AG04449 (cell line): ENCODE data around the gene PIMREG.

Experiments
- CTCF ChIA-PET: fragments of 350-600 bp; formaldehyde crosslinking; extraction: SDS; loops from one replicate; lab custom pipeline; 2021; ENCODE audit warnings: antibody characterized with exemption; lab: Yijun Ruan, JAX
- POLR2A ChIA-PET: fragments of 400-600, 350-600 bp; formaldehyde crosslinking; extraction: SDS; loops from one replicate; lab custom pipeline; 2020; ENCODE audit warnings: antibody characterized with exemption, inconsistent platforms; lab: Yijun Ruan, JAX
- DNase-seq: peaks from one replicate; pipeline ENCODE4 v3.0.0-alpha.2; 2010; ENCODE audit warnings: low read depth, low spot score
- H3K4me3 ChIP-seq: 2 replicates; pipeline ENCODE4 v1.5.1; 2011; ENCODE audit warnings: low read depth, mild to moderate bottlenecking, control low read depth, low read length
- TF ChIP-seq, protein P1 (sequence below): IDR thresholded peaks from one replicate; pipeline ENCODE4 v1.5.1; 2011; ENCODE audit warnings: mild to moderate bottlenecking, moderate library complexity, low read length, control low read depth, inconsistent platforms; ENCODE audit not compliant: insufficient read depth; ENCODE audit errors: missing control alignments

PIMREG gene, protein sequence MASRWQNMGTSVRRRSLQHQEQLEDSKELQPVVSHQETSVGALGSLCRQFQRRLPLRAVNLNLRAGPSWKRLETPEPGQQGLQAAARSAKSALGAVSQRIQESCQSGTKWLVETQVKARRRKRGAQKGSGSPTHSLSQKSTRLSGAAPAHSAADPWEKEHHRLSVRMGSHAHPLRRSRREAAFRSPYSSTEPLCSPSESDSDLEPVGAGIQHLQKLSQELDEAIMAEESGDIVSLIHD

DNA sequence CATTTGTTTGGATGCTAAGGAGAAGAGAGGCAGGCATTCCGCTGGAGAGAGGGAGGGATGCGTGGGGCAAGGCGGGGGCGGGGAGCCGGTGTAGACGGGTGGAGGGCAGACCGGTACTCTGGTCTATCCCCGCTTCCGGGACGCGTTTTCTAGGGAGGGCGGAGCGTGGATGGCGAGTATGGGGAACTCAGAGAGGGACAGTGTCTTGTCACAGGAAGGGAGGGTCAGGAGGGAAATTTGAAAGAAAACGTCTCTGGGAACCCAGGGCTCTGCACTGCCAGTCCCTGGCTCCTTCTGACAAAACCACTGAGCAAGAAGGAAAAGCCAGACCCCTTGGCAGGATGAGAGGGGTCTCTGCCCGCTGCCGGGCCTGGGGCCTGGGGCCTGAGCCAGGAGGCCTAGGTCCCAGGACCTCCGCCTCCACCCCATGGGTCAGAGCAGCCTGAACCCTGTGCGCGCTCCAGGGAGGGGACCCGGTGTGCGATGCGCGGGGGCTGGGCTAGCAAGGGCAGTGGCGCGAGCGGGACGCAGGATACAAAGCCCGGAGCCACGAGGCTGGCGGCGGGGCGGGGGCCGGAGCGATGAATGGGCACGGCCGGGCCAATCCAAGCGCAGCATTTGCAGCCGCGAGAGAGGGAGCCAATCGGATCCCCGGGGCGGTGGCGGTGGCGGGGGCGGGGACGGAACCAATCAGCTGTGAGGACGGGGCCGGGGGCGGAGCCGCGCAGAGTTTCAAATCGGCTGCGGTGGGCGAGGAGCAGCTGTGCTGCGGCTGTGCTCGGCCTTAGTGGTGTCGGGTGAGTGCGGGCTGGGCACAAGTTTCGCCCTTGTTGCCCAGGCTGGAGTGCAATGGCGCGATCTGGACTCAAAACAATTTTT is at the start of gene PIMREG:
Gene PIMREG (plus strand): TSS at position 764 of the 879 bp plus-strand sequence. CDS start 656 bp downstream, outside the sequence.
- peak; percentile 29 for DNase-seq
- ChIA-PET CTCF (interaction anchor here (2.1 to 3.7 kb wide), 2 partner anchors 8 to 860 kb away, joined by 5 to 18 read pairs; partner anchors contain the start of genes AIPL1 and NLRP1), POLR2A (interaction anchor here (0.6 to 0.7 kb wide), 2 partner anchors 11 to 196 kb away, joined by 3 to 6 read pairs; a partner anchor contains a TSS)
- TF ChIP-seq, protein P1, sequence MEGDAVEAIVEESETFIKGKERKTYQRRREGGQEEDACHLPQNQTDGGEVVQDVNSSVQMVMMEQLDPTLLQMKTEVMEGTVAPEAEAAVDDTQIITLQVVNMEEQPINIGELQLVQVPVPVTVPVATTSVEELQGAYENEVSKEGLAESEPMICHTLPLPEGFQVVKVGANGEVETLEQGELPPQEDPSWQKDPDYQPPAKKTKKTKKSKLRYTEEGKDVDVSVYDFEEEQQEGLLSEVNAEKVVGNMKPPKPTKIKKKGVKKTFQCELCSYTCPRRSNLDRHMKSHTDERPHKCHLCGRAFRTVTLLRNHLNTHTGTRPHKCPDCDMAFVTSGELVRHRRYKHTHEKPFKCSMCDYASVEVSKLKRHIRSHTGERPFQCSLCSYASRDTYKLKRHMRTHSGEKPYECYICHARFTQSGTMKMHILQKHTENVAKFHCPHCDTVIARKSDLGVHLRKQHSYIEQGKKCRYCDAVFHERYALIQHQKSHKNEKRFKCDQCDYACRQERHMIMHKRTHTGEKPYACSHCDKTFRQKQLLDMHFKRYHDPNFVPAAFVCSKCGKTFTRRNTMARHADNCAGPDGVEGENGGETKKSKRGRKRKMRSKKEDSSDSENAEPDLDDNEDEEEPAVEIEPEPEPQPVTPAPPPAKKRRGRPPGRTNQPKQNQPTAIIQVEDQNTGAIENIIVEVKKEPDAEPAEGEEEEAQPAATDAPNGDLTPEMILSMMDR = no peak
- H3K4me3 ChIP-seq = peak within 1 kb of the TSS; percentile 72

DNA sequence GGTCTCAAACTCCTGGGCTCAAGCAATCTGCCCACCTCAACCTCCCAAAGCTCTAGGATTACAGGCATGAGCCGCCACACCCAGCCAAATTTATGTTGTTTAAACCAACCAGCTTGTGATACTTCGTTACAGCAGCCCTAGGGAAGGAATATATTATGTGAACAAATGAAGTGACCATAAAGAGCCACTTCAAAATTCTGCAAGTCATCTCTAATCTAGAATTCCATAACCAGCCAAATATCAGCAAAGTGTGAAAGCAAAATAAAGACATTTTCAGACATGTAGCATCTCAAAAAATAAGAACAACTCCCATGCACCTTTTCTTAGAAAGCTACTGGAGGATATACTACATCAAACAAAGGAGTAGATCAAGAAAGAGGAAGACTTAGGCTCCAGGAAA is 45.3 kb upstream of the PIMREG start:
- CTCF ChIA-PET = no interaction called here
- POLR2A ChIA-PET = no interaction called here
- H3K4me3 ChIP-seq = no peak overlapping the region
- TF ChIP-seq, protein P1 = no peak
- DNase-seq = no peak

DNA sequence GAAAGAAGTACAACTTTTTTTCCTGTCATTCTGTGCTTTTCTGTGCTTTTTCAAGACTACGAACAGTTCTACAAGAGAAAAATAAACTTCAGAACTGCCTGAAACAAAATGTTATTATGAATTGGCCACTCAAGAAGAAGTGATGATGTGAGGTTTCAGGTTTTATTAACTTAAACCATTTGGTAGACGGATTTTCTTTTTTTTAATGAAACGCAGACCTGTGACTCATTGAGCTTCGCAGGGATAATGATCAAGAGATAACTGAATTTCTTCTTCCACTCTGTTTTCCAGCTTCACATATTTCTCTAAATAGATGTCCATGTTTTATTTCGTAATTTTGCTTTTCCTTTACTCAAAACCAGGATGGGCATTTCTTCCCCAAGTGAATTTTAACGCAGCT is 42.0 kb upstream of the PIMREG start:
- TF ChIP-seq, protein P1 = no peak
- no peak for DNase-seq
- H3K4me3 ChIP-seq = no peak overlapping the region
- ChIA-PET CTCF (interaction anchor here (1.1 kb wide), 1 partner anchor 810 kb away, joined by 3 read pairs; no protein-coding TSS in a partner anchor), POLR2A (no interaction called here)

DNA sequence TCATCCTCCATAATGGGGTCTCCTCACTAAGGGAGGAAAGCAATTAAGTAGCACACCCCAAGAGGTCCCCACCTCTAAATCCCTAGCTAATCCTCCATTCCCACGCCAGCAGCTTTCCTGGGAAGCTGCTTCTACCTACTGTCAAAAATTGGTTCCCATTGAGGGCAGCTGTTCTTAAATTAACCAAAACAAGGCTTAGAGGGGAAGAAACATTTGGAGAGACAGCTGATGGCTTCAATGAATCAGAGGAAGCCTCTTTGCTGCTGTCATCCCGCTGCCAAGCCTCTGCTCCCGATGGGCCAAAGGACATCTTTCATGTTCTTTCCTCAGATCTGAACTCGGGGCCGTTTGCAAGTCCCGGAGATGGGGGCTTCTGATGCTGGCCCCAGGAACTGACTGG is 36.0 kb upstream of the PIMREG start:
- TF ChIP-seq, protein P1 = no peak
- DNase-seq = no peak
- CTCF ChIA-PET = interaction anchor here (2.0 kb wide), 1 partner anchor 10 kb away, joined by 5 read pairs; no protein-coding TSS in a partner anchor
- POLR2A ChIA-PET = no interaction called here
- H3K4me3 ChIP-seq = no peak overlapping the region

DNA sequence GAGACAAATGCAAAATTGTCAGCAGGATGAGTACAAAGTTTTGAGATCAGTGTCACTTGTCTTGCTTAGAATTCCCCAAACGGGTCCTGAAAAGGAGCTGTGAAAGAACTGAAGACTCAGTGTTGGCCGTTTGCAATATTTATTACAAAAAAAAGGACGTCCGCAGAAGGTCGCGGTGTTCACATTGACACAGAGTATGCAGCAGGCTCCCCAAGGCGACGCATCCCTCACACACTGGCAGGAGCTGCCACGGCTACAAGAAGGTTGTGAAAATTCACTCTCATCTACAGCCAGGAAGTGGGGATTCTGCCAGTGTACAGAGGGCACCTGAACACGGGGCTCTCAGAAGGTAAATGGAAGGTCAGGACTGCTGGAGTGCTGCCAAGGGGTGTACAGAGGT is 35.5 kb upstream of the PIMREG start:
- no peak overlapping the region for H3K4me3 ChIP-seq
- TF ChIP-seq, protein P1 = no peak
- ChIA-PET CTCF (interaction anchor here (1.0 to 2.0 kb wide), 2 partner anchors 9 to 816 kb away, joined by 3 to 5 read pairs; no protein-coding TSS in a partner anchor), POLR2A (no interaction called here)
- no peak for DNase-seq
